Ovary (tissue), 9 donors: Measurements from ENCODE around the gene IDI1. TPM values are rescaled to one million over a fixed set of nuclear protein-coding genes. Genes with fewer than 3 reads are reported as not detected.

Experiments used
- DNase-seq, 5 donors: peaks; one replicate each; pipeline ENCODE4 v3.0.0-alpha.2; 2019 to 2020
- H3K27ac ChIP-seq, 2 donors: fragments of 200-600 bp; one replicate each; pipeline versions ENCODE4 v1.5.1 to v1.8.0; 2019 to 2022
- H3K27me3 ChIP-seq: fragments of 200-600 bp; one replicate; pipeline ENCODE4 v1.8.0; 2022
- H3K36me3 ChIP-seq: fragments of 200-600 bp; sonication (generic); one replicate; pipeline ENCODE4 v1.5.1; 2019
- H3K4me1 ChIP-seq: one replicate; pipeline ENCODE4 v1.8.1; 2013; ENCODE audit warnings: mild to moderate bottlenecking, moderate library complexity; ENCODE audit not compliant: insufficient read depth
- H3K4me3 ChIP-seq: fragments of 200-600 bp; sonication (generic); one replicate; pipeline ENCODE4 v1.5.1; 2017
- H3K9me3 ChIP-seq, 2 donors: fragments of 200-600 bp in 1 of 2; sonication (generic) in 1 of 2; one replicate each; pipeline versions ENCODE4 v1.5.1 to v1.8.1; 2013 to 2019; ENCODE audit warnings: mild to moderate bottlenecking in 1 of 2, moderate library complexity in 1 of 2
- EP300 ChIP-seq: sonication (generic); formaldehyde crosslinking; IDR thresholded peaks from one replicate; pipeline ENCODE4 v1.6.1; 2017; ENCODE audit warnings: antibody characterized with exemption
- POLR2A ChIP-seq: fragments of 450-650 bp; IDR thresholded peaks from one replicate; pipeline ENCODE4 v1.6.1; 2017; ENCODE audit warnings: antibody characterized with exemption, mild to moderate bottlenecking, moderate library complexity
- WGBS, 3 donors: extraction: QIAGEN DNeasy Blood & Tissue Kit in 1 of 3; methylation state at CpG; one replicate each; pipeline versions ENCODE4 v1.1.5 to v1.1.7; 2013 to 2017; 5-methylcytosine and 5-hydroxymethylcytosine counted together
- intact Hi-C, 4 donors: fragments of 100-400 bp; cut with DNase I; formaldehyde crosslinking; loops; one replicate each; pipeline versions ENCODE4 v1.11.0 to v1.15.1; 2022 to 2023
- polyA plus RNA-seq, 2 donors: library from polyadenylated mRNA; stranded (reverse); fragments of 200-250 nt in 1 of 2; fragments of 350-450 nt in 1 of 2; fragmentation: Illumina TruSeq in 1 of 2; extraction: RNeasy Lipid Tissue Mini Kit (QIAGEN cat#74804) in 1 of 2; gene quantifications; one replicate each; pipeline ENCODE4 v1.2.3, GENCODE V29; 2013 to 2014
- total RNA-seq, 7 donors: library from RNA; depleted of rRNA in 2 of 7; stranded (reverse); fragments of >200 nt in 2 of 7; fragmentation: NEBNext Ultra II Directional in 3 of 7; extraction: Animal tissue kit (Norgen Biotek cat#: 25700) in 3 of 7; gene quantifications; one replicate each; pipeline versions ENCODE4 v1.1.0 to v1.2.4, GENCODE V29; 2016 to 2023
- TF ChIP-seq, protein P1 (sequence below), 3 donors: fragments of 450-650 bp in 2 of 3; fragments of 200-600 bp in 1 of 3; IDR thresholded peaks; one replicate each; pipeline versions ENCODE4 v1.5.1 to v1.8.0; 2016 to 2022; ENCODE audit warnings: antibody characterized with exemption in 3 of 3, mild to moderate bottlenecking in 1 of 3
- donor health status: DM: no; HTN: no; CAD: no; lungs with moderate emphysema.
- donor health status: DM: no; HTN: no; CAD: no.
- donor health status: Bipolar disorder and iron deficiency.
- donor health status: DM: yes; HTN: yes; CAD: no.
- donor health status: DM: no; HTN: no; CAD: no.
- donor health status: DM: yes; HTN: yes; CAD: no.

IDI1 gene
- total and polyA plus RNA-seq, 9 donors = 17.3 to 99.0 (median 24.4) TPM

GRCh38 chr10:1078668-1079067, 29.7 kb upstream of the IDI1 start:
- no peaks in the 10 kb centered on the region for H3K9me3 ChIP-seq
- no peak overlapping the region for H3K4me3 ChIP-seq
- no peaks in the 10 kb centered on the region for H3K36me3 ChIP-seq
- no peak for DNase-seq
- H3K4me1 ChIP-seq = no peaks in the 10 kb centered on the region
- intact Hi-C loops = no loop called here
- TF ChIP-seq EP300 (no peak), POLR2A (no peak)
- TF ChIP-seq, protein P1, sequence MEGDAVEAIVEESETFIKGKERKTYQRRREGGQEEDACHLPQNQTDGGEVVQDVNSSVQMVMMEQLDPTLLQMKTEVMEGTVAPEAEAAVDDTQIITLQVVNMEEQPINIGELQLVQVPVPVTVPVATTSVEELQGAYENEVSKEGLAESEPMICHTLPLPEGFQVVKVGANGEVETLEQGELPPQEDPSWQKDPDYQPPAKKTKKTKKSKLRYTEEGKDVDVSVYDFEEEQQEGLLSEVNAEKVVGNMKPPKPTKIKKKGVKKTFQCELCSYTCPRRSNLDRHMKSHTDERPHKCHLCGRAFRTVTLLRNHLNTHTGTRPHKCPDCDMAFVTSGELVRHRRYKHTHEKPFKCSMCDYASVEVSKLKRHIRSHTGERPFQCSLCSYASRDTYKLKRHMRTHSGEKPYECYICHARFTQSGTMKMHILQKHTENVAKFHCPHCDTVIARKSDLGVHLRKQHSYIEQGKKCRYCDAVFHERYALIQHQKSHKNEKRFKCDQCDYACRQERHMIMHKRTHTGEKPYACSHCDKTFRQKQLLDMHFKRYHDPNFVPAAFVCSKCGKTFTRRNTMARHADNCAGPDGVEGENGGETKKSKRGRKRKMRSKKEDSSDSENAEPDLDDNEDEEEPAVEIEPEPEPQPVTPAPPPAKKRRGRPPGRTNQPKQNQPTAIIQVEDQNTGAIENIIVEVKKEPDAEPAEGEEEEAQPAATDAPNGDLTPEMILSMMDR (IDR thresholded peaks at IDR 0.05) = no peak
- H3K27me3 ChIP-seq = no peaks in the 10 kb centered on the region
- no peak overlapping the region for H3K27ac ChIP-seq

- no peaks in the 10 kb centered on the region for H3K9me3 ChIP-seq
- H3K36me3 ChIP-seq = no peaks in the 10 kb centered on the region
- peaks cover 2% of the 10 kb centered on the region for H3K4me1 ChIP-seq
- intact Hi-C loops = no loop called here
- whole genome bisulfite sequencing, 3 donors = 86 to 90% (median 90%) methylated on average over 18 of the region's 18 CpGs
- no peak for DNase-seq
- H3K27ac ChIP-seq = no peak overlapping the region
- no peak overlapping the region for H3K4me3 ChIP-seq
- TF ChIP-seq EP300 (no peak), POLR2A (no peak)
- TF ChIP-seq, protein P1 (IDR thresholded peaks at IDR 0.05) = no peak
- H3K27me3 ChIP-seq = no peaks in the 10 kb centered on the region
These were observed 25.9 kb upstream of the IDI1 start for GRCh38 chr10:1074748-1075308.

DNA sequence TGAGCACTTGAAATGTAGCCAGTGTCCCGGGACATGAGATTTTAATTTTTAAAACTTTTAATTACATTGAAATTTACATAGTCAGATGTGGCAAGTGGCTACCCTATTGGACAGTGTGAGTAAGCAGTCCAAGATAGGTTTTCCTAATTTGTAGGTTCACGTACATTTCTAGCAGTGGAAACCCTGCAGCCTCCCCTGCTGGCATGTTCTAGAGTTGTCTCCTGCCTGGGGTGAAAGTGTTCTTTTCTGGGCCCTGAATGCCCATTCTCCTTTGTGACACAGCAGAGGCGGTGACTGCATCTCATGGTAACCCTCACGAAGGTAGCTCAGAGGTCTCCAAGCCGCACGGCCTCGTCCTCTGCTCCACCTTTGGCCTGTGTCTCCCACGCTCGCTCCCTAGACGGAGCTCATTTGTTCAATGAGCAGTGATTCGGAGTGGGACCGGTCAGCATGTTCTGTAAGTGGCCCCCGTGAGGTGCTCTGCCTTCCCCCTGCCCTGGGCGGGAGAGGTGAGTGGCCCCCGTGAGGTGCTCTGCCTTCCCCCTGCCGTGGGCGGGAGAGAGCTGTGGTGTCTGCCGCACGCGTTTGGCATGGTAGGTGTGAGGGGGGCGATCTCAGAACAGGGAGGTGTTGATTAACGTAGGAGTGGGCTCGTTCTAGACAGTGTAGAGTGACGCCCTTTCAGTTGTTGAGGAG, 25.3 kb upstream of the IDI1 start:
- TF ChIP-seq EP300 (no peak), POLR2A (no peak)
- TF ChIP-seq, protein P1 (IDR thresholded peaks at IDR 0.05) = no peak
- Histone ChIP-seq H3K27ac (no peak overlapping the region), H3K4me1 (peaks cover 2% of the 10 kb centered on the region), H3K4me3 (no peak overlapping the region), H3K36me3 (no peaks in the 10 kb centered on the region), H3K9me3 (no peaks in the 10 kb centered on the region), H3K27me3 (no peaks in the 10 kb centered on the region)
- intact Hi-C loops = no loop called here
- no peak for DNase-seq
- WGBS, 3 donors = 88 to 92% (median 91%) methylated on average over 24 of the region's 24 CpGs

GRCh38 chr10:1070919-1071318, 22.0 kb upstream of the IDI1 start:
- WGBS, 3 donors = 70 to 73% (median 73%) methylated on average over 7 of the region's 7 CpGs

More at GRCh38 chr10:1070919-1071318, 22.0 kb upstream of the IDI1 start:
- TF ChIP-seq, protein P1 (IDR thresholded peaks at IDR 0.05) = no peak
- TF ChIP-seq EP300 (no peak), POLR2A (no peak)
- intact Hi-C loops = no loop called here
- Histone ChIP-seq H3K36me3 (no peaks in the 10 kb centered on the region), H3K27ac (no peak overlapping the region), H3K4me1 (peaks cover 2% of the 10 kb centered on the region), H3K4me3 (no peak overlapping the region), H3K27me3 (no peaks in the 10 kb centered on the region), H3K9me3 (no peaks in the 10 kb centered on the region)
- DNase-seq = no peak
